Measurements from ENCODE around the gene AADACL4. TPM values are rescaled to one million over a fixed set of nuclear protein-coding genes. Genes with fewer than 3 reads are reported as not detected.

AADACL4 gene
- total RNA-seq, 3 donors from 2014 or later: not detected

GRCh38 chr1:12617511-12617900, 26.4 kb upstream of the AADACL4 start:
- Mint-ChIP-seq H3K27me3 (ENCODE audit: low read depth) (peaks cover 2% of the 10 kb centered on the region), H3K9me3 (no peaks in the 10 kb centered on the region), H3K4me1 (ENCODE audit: low read depth) (peaks cover 67% of the 10 kb centered on the region), H3K4me3 (peak overlapping the region; percentile 97), H3K36me3 (ENCODE audit: insufficient read depth) (peaks cover 10% of the 10 kb centered on the region)
- DNase-seq (peak; percentile 51), ATAC-seq (no peak)

DNA sequence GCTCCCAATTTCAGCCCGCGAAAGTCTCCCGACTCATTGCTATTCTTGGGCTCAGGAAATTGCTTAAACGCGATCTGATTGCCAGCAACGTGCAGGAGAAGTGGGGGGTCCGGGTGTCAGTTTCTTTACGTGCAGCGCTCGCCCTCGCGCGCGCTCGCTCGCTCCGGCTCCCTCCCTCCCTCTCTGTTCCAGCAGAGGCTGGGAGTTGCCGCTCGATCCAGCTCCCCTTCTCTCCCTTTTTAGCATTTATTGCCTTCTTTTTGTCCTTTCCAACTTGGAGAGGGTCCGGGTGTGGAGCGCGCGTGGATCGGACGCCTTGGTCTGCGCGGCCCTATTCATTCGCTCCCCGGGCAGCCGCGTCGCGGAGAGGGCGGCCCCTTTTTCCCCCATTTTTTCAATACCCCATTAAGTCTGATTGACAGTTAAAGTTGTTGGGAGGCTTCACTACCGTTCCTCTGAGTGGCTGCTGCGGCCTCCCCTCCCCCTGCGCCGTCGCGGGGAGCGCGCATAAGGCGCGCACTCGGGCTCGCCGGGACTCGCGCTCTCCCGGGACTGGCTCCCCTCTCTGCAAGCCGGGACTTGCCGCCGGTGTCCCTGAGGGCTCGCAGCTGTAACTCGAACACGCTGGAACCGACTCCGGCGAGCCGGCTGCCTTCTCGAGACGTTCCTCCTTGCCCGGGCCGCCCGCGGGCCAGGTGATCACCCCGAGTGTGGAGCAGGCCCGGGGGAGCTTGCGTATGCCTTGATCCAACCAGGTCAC, 25.8 kb upstream of the AADACL4 start, which contains the start of gene DHRS3:
Gene DHRS3, minus strand, starts transcription at position 310 of the 760 bp plus-strand sequence. CDS start 862 bp downstream, outside the sequence.
- Mint-ChIP-seq H3K4me1 (ENCODE audit: low read depth) (peaks cover 61% of the 10 kb centered on the region), H3K27me3 (ENCODE audit: low read depth) (peaks cover 2% of the 10 kb centered on the region), H3K9me3 (no peaks in the 10 kb centered on the region), H3K4me3 (peak within 1 kb of the TSS; percentile 97), H3K36me3 (ENCODE audit: insufficient read depth) (peaks cover 9% of the 10 kb centered on the region)
- peak; percentile 48 to 54 for ATAC-seq
- DNase-seq: peak; percentile 52

GRCh38 chr1:12618661-12618964, 25.3 kb upstream of the AADACL4 start:
- H3K4me3 Mint-ChIP-seq: peak overlapping the region; percentile 97
- DNase-seq (no peak), ATAC-seq (peak; percentile 0 to 3)
- H3K36me3 Mint-ChIP-seq (ENCODE audit: insufficient read depth): peaks cover 4% of the 10 kb centered on the region
- H3K9me3 Mint-ChIP-seq: no peaks in the 10 kb centered on the region
- peaks cover 2% of the 10 kb centered on the region for H3K27me3 Mint-ChIP-seq (ENCODE audit: low read depth)
- peaks cover 56% of the 10 kb centered on the region for H3K4me1 Mint-ChIP-seq (ENCODE audit: low read depth)

- Mint-ChIP-seq H3K36me3 (ENCODE audit: insufficient read depth) (peaks cover 3% of the 10 kb centered on the region), H3K27me3 (ENCODE audit: low read depth) (peaks cover 2% of the 10 kb centered on the region), H3K4me1 (ENCODE audit: low read depth) (peaks cover 52% of the 10 kb centered on the region), H3K4me3 (peak overlapping the region; percentile 97), H3K9me3 (no peaks in the 10 kb centered on the region)
- ATAC-seq (peak; percentile 44 to 48), DNase-seq (peak; percentile 56)
Measured at GRCh38 chr1:12618965-12619791, 24.7 kb upstream of the AADACL4 start.

DNA sequence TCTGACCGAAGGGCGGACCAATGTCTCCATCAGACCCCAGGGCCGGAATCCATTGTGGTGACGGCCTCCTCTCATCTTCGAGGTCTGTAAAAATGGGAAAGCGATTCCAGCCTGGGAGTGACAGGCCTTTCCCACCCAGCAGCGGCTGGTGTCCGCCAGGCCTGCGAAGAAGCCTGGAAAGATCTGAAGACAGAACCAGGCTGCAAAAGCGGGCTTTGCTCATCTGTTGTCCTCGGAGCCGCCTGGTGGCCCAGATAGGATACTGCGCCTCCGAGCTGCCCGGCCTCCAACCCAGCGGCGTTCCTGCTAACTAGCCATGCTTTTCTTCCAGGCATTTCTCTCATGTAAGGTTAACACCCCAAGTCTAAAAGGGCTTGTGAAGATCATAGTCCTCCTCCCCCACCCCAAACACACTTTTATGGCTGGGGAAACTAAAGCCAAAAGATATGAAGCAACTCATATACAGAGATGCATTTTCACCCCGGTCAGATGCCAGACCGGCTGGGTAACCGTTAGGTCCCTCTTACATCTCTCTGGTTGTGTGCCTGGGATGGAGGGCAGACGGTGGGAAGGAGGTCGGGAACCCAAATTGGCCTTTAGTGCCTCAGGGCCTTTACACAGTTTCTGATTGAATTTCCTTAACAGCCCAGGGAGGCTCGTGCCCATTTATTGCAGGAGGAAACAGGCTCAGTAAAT, 23.9 kb upstream of the AADACL4 start:
- Mint-ChIP-seq H3K4me1 (ENCODE audit: low read depth) (peaks cover 44% of the 10 kb centered on the region), H3K27me3 (ENCODE audit: low read depth) (peaks cover 2% of the 10 kb centered on the region), H3K36me3 (ENCODE audit: insufficient read depth) (no peaks in the 10 kb centered on the region), H3K9me3 (no peaks in the 10 kb centered on the region), H3K4me3 (peak overlapping the region; percentile 97)
- DNase-seq (peak; percentile 75), ATAC-seq (peak; percentile 46 to 51)

DNA sequence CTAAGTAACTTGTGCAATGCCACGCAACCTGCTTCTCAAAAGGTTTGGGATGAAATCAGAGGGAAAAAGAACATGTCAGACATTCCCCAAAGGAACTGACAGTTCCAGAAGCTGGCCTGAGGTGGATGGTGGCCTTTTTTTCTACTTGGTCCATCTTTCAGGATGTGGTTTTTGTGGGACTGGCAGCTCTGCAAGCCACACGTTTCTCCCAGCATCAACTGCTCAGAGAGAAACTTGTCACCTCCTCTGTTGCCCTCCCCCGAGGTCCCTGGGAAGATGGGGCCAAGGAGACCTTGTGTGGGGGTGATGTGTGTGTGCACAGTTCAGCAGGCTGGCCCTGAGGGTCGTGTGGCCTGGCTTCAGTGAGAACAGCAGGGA, 23.4 kb upstream of the AADACL4 start:
- ATAC-seq: no peak
- Mint-ChIP-seq H3K27me3 (ENCODE audit: low read depth) (peaks cover 2% of the 10 kb centered on the region), H3K4me1 (ENCODE audit: low read depth) (peaks cover 40% of the 10 kb centered on the region), H3K4me3 (peak overlapping the region; percentile 97), H3K9me3 (no peaks in the 10 kb centered on the region), H3K36me3 (ENCODE audit: insufficient read depth) (no peaks in the 10 kb centered on the region)
- DNase-seq: no peak

DNA sequence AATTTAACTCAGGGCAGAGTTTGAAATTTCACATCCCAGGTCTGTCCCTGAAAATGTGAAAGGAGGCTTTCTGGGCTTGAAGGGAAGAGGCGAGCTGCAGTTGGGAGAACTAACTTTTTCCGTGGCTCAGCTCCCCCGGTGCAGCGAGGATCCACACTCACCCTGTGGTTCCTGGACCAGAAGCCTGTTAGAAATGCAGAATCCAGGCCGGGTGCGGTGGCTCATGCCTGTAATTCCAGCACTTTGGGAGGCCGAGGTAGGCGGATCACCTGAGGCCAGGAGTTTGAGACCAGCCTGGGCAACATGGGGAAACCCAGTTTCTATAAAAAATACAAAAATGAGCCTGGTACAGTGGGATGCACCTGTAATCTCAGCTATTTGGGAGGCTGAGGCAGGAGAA, 23.0 kb upstream of the AADACL4 start:
- Mint-ChIP-seq H3K36me3 (ENCODE audit: insufficient read depth) (no peaks in the 10 kb centered on the region), H3K9me3 (no peaks in the 10 kb centered on the region), H3K4me1 (ENCODE audit: low read depth) (peaks cover 35% of the 10 kb centered on the region), H3K4me3 (no peak overlapping the region), H3K27me3 (ENCODE audit: low read depth) (peaks cover 2% of the 10 kb centered on the region)
- DNase-seq: no peak
- no peak for ATAC-seq

- no peaks in the 10 kb centered on the region for H3K36me3 Mint-ChIP-seq (ENCODE audit: insufficient read depth)
- no peak overlapping the region for H3K4me3 Mint-ChIP-seq
- H3K9me3 Mint-ChIP-seq: no peaks in the 10 kb centered on the region
- H3K4me1 Mint-ChIP-seq (ENCODE audit: low read depth): peaks cover 29% of the 10 kb centered on the region
- ATAC-seq: no peak
- no peak for DNase-seq
- H3K27me3 Mint-ChIP-seq (ENCODE audit: low read depth): peaks cover 2% of the 10 kb centered on the region
Measured at GRCh38 chr1:12621346-12622335, 22.2 kb upstream of the AADACL4 start.

DNA sequence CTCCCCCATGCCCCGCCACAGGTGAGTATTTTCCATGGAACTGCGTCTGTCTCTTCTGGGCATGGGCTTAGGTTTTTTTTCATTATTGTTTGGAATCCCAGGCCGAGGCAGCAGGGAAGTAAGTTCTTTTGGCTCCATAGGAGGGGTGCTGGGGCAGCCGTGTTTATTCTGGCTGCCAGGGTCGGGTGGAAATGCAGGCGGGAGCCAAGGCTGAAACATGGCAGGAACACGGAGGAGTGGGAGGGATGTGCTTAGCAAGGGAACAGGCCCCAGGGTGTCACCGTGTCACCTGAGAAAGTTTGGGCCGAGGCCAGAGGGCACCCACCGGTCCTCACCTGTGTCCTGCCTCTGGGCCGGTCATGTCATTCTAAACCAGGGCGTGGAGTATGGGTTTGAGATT, 21.4 kb upstream of the AADACL4 start:
- H3K9me3 Mint-ChIP-seq: no peaks in the 10 kb centered on the region
- DNase-seq (no peak), ATAC-seq (no peak)
- H3K4me3 Mint-ChIP-seq: no peak overlapping the region
- peaks cover 36% of the 10 kb centered on the region for H3K4me1 Mint-ChIP-seq (ENCODE audit: low read depth)
- H3K27me3 Mint-ChIP-seq (ENCODE audit: low read depth): no peaks in the 10 kb centered on the region
- H3K36me3 Mint-ChIP-seq (ENCODE audit: insufficient read depth): no peaks in the 10 kb centered on the region

DNA sequence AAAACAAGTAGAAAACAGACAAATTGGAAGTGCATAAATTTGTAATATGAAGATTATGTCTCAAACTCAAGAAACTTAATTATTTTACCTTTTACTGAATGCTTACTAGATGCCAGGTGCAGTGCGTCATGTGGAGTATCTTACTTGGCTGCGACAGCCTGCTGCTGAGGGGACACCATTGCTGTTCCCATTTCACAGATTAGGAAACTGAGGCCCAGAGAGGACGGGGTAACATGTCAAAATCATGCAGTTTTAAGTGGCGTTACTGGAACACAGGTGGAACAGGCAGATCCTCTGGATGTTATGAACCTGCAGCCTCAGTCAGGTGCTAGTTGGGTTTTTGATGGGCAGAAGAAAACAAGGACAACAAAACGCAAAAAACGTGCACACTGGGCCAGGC, 18.6 kb upstream of the AADACL4 start:
- no peaks in the 10 kb centered on the region for H3K27me3 Mint-ChIP-seq (ENCODE audit: low read depth)
- no peaks in the 10 kb centered on the region for H3K36me3 Mint-ChIP-seq (ENCODE audit: insufficient read depth)
- no peak overlapping the region for H3K4me3 Mint-ChIP-seq
- peaks cover 17% of the 10 kb centered on the region for H3K4me1 Mint-ChIP-seq (ENCODE audit: low read depth)
- DNase-seq (no peak), ATAC-seq (no peak)
- H3K9me3 Mint-ChIP-seq: no peaks in the 10 kb centered on the region

GRCh38 chr1:12626888-12627287, 17.0 kb upstream of the AADACL4 start:
- Mint-ChIP-seq H3K36me3 (ENCODE audit: insufficient read depth) (no peaks in the 10 kb centered on the region), H3K9me3 (no peaks in the 10 kb centered on the region), H3K27me3 (ENCODE audit: low read depth) (no peaks in the 10 kb centered on the region), H3K4me3 (no peak overlapping the region), H3K4me1 (ENCODE audit: low read depth) (peaks cover 10% of the 10 kb centered on the region)
- DNase-seq (no peak), ATAC-seq (no peak)

GRCh38 chr1:12627296-12627695, 16.6 kb upstream of the AADACL4 start:
- H3K9me3 Mint-ChIP-seq: no peaks in the 10 kb centered on the region
- no peak overlapping the region for H3K4me3 Mint-ChIP-seq
- no peak for ATAC-seq
- DNase-seq: no peak
- H3K4me1 Mint-ChIP-seq (ENCODE audit: low read depth): peaks cover 7% of the 10 kb centered on the region
- peaks cover 1% of the 10 kb centered on the region for H3K27me3 Mint-ChIP-seq (ENCODE audit: low read depth)
- H3K36me3 Mint-ChIP-seq (ENCODE audit: insufficient read depth): no peaks in the 10 kb centered on the region

DNA sequence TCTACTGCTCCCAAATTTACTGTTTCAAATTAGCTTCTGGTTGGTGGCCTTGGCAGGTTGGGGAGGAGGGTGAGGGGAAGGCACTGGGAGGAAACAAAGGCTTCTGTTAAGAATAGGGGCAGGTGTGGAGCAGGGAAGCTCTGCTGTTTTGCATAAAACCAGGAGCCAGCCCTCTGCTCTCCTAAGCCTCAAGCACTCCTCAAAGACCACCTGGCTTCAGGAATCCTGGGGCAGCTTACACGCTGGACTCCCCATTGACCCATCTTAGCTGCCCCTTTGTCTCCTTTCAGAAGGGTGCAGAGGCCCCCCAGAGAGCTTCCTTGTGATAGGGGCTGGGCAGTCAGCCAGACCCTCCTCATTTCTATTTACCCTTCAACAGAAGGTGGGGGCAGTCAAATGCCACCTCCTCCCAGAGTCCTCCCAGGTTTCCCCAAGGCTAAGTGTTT, 14.4 kb upstream of the AADACL4 start:
- no peak for DNase-seq
- ATAC-seq: no peak
- H3K4me1 Mint-ChIP-seq (ENCODE audit: low read depth): peaks cover 13% of the 10 kb centered on the region
- no peak overlapping the region for H3K4me3 Mint-ChIP-seq
- H3K27me3 Mint-ChIP-seq (ENCODE audit: low read depth): peaks cover 1% of the 10 kb centered on the region
- no peaks in the 10 kb centered on the region for H3K9me3 Mint-ChIP-seq
- no peaks in the 10 kb centered on the region for H3K36me3 Mint-ChIP-seq (ENCODE audit: insufficient read depth)
